Effector memory CD4-positive, alpha-beta T cell (primary cell): Measurements from ENCODE around the gene WHAMM.
"Not testable (repeated sequence)": the region's sequence is repeated elsewhere in the genome, so short reads cannot be mapped to it uniquely, and the experiment has no call there.

Experiments used
- DNase-seq, 3 donors: peaks; one replicate each; pipeline ENCODE4 v3.0.0-alpha.2; 2020
- H3K27ac ChIP-seq: 2 replicates; pipeline ENCODE4 v1.7.0; 2013; ENCODE audit warnings: mild to moderate bottlenecking, low read length, moderate library complexity; ENCODE audit not compliant: insufficient read depth, poor library complexity, severe bottlenecking
- H3K27me3 ChIP-seq: replicated peaks from 2 replicates; pipeline ENCODE4 v1.7.0; 2013; ENCODE audit warnings: mild to moderate bottlenecking, low read length; ENCODE audit not compliant: insufficient read depth, control insufficient read depth, poor library complexity, severe bottlenecking
- H3K36me3 ChIP-seq: 2 replicates; pipeline ENCODE4 v1.7.0; 2013; ENCODE audit warnings: mild to moderate bottlenecking, low read length, moderate library complexity; ENCODE audit not compliant: control insufficient read depth, insufficient read depth
- H3K4me1 ChIP-seq: 2 replicates; pipeline ENCODE4 v1.7.0; 2013; ENCODE audit warnings: low read length, mild to moderate bottlenecking; ENCODE audit not compliant: control insufficient read depth, insufficient read depth, poor library complexity, severe bottlenecking
- H3K4me3 ChIP-seq: 2 replicates; pipeline ENCODE4 v1.7.0; 2013; ENCODE audit warnings: low read length, low read depth, mild to moderate bottlenecking; ENCODE audit not compliant: insufficient read depth, poor library complexity, severe bottlenecking
- H3K9me3 ChIP-seq: 2 replicates; pipeline ENCODE4 v1.7.0; 2013; ENCODE audit warnings: mild to moderate bottlenecking, low read length, moderate library complexity; ENCODE audit not compliant: control insufficient read depth
- total RNA-seq, 3 donors: gene quantifications; one replicate each; lab custom pipeline; 2026; lab: John Stamatoyannopoulos, UW

Gene WHAMM, protein sequence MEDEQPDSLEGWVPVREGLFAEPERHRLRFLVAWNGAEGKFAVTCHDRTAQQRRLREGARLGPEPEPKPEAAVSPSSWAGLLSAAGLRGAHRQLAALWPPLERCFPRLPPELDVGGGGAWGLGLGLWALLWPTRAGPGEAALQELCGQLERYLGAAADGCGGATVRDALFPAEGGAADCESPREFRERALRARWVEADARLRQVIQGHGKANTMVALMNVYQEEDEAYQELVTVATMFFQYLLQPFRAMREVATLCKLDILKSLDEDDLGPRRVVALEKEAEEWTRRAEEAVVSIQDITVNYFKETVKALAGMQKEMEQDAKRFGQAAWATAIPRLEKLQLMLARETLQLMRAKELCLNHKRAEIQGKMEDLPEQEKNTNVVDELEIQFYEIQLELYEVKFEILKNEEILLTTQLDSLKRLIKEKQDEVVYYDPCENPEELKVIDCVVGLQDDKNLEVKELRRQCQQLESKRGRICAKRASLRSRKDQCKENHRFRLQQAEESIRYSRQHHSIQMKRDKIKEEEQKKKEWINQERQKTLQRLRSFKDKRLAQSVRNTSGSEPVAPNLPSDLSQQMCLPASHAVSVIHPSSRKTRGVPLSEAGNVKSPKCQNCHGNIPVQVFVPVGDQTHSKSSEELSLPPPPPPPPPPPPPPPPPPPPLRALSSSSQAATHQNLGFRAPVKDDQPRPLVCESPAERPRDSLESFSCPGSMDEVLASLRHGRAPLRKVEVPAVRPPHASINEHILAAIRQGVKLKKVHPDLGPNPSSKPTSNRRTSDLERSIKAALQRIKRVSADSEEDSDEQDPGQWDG
- total RNA-seq: 163 to 191 (median 182) reads per million in 3 donors

DNA sequence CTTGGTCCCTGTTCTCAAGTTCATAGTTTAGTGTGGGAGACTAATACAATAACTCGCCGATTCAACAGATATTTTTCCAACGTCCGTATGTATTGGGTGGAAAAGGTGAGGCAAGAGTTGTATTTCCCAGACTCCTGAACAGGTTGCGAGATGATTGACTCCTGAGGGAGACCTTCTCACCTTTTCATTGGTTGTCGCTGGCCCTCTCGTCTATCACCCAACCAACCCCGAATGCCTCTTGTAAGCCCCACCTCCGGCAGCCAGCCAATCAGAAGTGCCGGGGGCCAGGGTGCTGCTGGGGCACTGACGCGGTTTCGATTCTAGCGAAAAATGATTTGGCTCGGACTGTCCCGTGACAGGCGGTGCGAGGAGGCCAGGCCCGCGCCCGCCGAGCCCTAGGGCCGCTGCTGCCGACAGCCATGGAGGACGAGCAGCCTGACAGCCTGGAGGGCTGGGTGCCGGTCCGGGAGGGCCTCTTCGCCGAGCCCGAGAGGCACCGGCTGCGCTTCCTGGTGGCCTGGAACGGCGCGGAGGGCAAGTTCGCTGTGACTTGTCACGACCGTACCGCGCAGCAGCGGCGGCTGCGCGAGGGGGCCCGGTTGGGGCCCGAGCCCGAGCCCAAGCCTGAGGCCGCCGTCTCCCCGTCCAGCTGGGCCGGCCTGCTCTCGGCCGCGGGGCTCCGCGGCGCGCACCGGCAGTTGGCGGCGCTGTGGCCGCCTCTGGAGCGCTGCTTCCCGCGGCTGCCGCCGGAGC is at the start of gene WHAMM:
TSS of gene WHAMM (plus strand) at position 321 of the 753 bp plus-strand sequence. CDS start at position 420, 99 bp downstream.
- DNase-seq: peak; percentile 91 to 95 (median 95)
- peaks cover 15% of the 10 kb centered on the region for H3K36me3 ChIP-seq
- H3K4me3 ChIP-seq: peak within 1 kb of the TSS; percentile 81
- H3K4me1 ChIP-seq: peaks cover 11% of the 10 kb centered on the region
- peak within 1 kb of the TSS; percentile 99 for H3K27ac ChIP-seq
- no peaks in the 10 kb centered on the region for H3K27me3 ChIP-seq
- H3K9me3 ChIP-seq: no peaks in the 10 kb centered on the region

DNA sequence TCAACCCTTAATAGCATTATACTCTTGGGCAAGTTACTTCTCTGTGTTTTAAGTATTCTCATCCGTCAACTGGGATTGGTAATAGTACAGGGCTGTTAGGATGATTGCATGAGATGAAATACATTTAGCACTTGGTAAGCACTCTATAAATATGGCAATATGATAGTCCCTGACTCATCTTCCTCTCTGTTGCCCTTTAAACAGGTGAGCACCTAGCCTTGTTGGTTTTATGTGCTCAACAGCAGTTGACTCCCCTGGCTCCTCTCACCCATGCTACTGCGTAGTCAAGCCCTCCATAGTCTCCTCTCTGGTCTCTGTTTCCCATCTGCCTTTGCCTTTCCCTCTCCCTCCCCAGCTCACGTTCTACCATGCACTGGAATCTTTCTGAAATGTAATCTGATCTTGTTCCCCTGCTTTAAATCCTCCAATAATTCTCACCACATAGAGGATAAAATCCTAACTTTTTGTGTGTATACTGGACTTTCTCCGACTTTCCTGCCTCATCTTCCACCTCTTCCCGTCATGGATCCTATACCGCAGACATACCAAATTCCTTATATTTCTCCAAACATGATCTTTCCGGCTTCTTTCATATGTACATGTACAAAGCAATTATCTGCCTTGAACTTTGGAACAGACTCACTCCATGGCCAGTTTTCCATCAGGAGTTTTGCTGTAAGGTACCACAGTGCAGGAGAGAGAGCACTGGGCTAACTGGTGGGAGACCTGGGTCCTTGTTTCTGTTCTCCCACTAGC is 45.9 kb upstream of the WHAMM start:
- H3K9me3 ChIP-seq: no peaks in the 10 kb centered on the region
- H3K4me1 ChIP-seq: no peaks in the 10 kb centered on the region
- no peaks in the 10 kb centered on the region for H3K27me3 ChIP-seq
- H3K36me3 ChIP-seq: peaks cover 16% of the 10 kb centered on the region
- no peak overlapping the region for H3K4me3 ChIP-seq
- no peak overlapping the region for H3K27ac ChIP-seq
- no peak for DNase-seq

DNA sequence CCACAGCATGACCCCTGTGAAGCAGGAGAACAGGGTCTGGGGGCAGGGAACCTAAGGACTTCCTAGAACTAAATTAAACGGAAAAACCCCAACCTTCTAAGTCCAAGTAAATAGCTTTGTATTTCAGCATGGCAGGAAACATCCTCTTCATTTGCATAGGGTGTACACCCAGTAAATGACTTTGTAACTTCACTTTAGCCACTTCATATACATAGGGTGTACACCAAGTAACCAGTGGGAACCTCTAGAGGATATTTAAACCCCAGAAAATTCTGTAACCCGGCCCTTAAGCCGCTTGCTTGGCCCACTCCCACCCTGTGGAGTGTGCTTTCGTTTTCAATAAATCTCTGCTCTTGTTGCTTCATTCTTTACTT is 45.3 kb upstream of the WHAMM start:
- Histone ChIP-seq H3K27ac (no peak overlapping the region), H3K4me3 (no peak overlapping the region), H3K9me3 (no peaks in the 10 kb centered on the region), H3K4me1 (no peaks in the 10 kb centered on the region), H3K27me3 (no peaks in the 10 kb centered on the region), H3K36me3 (peaks cover 11% of the 10 kb centered on the region)
- no peak for DNase-seq

DNA sequence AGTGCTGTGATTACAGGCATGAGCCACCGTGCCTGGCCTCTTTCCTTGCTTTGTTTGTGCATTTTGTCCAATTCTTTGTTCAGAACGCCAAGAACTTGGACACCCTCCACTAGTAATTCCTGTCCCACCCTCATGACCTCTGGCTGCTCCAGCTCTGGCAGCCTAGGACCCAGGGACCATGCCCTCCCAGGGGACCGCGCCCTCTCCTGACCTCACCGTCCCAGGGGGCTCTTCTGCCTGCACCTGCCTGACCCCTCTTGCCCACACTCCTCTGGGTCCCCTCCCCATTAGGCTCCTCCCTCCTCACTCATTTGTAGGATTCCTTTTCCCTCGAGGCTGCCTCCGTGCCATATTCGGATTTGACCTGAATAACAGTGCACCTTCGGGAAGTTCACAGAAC is 44.7 kb upstream of the WHAMM start:
- no peaks in the 10 kb centered on the region for H3K4me1 ChIP-seq
- peaks cover 11% of the 10 kb centered on the region for H3K36me3 ChIP-seq
- H3K27ac ChIP-seq: no peak overlapping the region
- H3K27me3 ChIP-seq: no peaks in the 10 kb centered on the region
- no peak overlapping the region for H3K4me3 ChIP-seq
- DNase-seq: no peak
- no peaks in the 10 kb centered on the region for H3K9me3 ChIP-seq

DNA sequence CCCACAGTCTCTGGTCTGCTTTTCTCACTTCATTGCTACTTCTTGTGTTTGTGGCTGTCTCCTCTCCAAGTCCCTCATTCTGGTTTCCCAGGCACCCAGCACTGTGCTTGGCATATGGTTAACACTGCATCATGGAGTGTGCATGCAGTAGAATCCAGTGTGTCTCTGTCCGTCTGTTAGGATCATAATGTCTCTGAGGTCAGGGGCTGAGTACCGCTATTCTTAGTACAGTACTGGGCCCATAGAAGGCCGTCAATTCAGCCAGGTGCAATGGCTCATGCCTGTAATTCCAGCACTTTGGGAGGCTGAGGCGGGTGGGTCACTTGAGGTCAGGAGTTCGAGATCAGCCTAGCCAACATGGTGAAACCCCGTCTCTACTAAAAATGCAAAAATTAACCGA is 43.2 kb upstream of the WHAMM start:
- not testable (repeated sequence) for H3K27me3 ChIP-seq, H3K27ac ChIP-seq, H3K4me3 ChIP-seq, DNase-seq, H3K9me3 ChIP-seq, H3K4me1 ChIP-seq
- peaks cover 11% of the 10 kb centered on the region for H3K36me3 ChIP-seq

DNA sequence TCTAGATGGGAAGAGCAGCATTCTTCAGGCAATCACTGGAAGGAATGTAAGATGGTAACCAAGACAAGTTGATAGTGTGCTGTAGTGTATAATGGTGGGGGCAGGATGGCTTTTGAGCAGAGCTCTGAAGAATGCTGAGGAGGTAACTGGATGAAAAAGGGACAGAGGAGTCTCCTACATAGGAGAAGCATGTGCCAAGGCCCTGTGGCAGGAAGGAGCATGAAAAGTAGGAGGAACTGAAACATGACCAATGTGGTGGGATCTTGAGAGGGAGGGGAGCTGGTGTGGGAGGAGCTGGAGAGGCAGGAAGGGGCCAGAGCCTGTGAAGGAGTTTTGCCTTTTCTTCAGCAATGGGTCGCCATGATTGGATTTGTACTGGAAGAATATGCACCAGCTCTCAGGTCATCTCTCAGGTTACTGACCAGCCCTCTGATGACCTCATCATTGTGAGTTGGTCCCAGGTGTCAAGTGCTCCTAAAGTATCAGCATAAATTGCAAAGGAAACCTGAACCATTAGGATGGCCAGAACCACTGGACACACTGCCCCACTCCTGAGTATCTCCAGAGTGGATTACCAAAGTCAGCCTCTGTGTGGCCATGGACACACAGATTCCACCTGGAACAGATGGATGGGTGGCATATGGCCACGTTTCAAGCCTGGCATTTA is 42.1 kb upstream of the WHAMM start:
- Histone ChIP-seq H3K9me3 (no peaks in the 10 kb centered on the region), H3K4me3 (no peak overlapping the region), H3K27me3 (no peaks in the 10 kb centered on the region), H3K4me1 (no peaks in the 10 kb centered on the region), H3K27ac (no peak overlapping the region), H3K36me3 (peaks cover 11% of the 10 kb centered on the region)
- no peak for DNase-seq

DNA sequence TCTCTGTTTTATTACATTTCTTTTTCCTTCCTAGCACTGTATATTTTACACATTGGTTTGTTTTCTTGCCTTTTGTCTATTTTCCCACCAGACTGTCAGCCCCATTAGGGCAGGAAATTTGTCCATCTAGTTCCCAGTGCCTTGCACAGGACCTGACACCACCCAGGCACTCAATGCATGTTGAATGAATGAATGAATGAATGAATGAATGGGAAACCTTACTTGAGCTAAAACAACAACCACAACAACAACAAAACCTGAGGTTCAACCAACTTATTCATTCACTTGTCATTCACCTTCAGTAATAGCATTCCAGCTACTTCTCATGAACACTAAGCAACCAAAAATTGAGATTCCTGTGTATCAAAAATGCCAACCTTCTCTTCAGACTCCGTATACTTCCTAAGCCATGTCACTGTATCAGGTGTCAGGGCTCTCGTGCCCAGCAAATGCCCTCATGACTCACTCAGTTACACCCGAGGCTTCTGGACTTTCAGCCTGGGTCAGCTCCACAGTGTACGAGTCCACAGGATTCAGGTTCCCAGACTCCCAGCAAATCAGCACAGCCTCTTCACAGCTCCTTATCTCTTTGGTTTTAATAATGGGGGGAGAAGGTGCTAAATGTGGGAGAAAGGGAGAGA is 40.9 kb upstream of the WHAMM start:
- peaks cover 7% of the 10 kb centered on the region for H3K36me3 ChIP-seq
- H3K27ac ChIP-seq: no peak overlapping the region
- DNase-seq: no peak
- no peaks in the 10 kb centered on the region for H3K27me3 ChIP-seq
- no peak overlapping the region for H3K4me3 ChIP-seq
- no peaks in the 10 kb centered on the region for H3K4me1 ChIP-seq
- no peaks in the 10 kb centered on the region for H3K9me3 ChIP-seq

DNA sequence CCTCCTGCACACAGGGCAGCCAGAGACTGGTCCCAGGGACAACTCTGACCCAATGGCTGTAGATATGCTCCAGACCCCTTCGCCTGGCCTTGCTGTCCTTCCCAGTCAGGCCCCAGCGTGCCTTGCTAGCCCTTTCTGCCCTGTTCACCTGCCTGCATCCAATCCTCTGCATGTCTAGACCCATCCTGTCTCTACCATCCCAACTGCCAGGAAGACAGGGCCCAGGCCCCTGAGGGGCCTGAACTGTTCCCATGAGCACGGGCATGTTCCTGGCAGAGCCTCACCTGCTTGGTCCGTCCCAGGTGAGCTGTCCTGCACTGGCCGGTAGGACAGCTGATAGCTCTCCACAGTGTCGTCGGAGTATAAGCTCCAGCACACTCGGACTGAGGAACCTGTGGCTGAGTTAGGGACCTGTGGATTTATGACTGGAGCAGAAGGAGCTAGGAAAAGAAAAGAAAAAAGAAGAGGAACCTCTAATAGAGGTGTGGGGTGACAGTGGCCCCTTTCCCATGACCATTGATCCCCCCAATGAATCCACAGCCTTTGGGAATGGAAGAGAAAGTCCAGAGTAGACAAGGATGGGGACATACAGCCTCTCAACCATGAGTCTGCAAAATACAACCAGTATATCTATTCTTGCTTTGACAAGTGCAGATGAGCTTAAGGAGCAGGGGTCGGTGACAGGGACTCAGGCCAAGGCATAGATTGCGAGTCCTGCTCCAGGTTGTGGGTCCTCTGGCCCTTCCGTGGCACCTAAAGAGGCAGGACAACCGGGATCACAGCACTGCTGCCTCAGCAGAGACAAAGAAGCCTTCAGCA is 37.4 kb upstream of the WHAMM start:
- DNase-seq: no peak
- no peaks in the 10 kb centered on the region for H3K36me3 ChIP-seq
- H3K27ac ChIP-seq: no peak overlapping the region
- H3K4me1 ChIP-seq: no peaks in the 10 kb centered on the region
- no peak overlapping the region for H3K4me3 ChIP-seq
- H3K9me3 ChIP-seq: no peaks in the 10 kb centered on the region
- H3K27me3 ChIP-seq: no peaks in the 10 kb centered on the region
